Thyroid gland (tissue), 4 donors: ENCODE measurements around the gene UQCRC2. TPM values are rescaled to one million over a fixed set of nuclear protein-coding genes. Genes with fewer than 3 reads are reported as not detected.

Experiments used
- DNase-seq, 2 donors: peaks; one replicate each; pipeline ENCODE4 v3.0.0-alpha.2; 2019
- H3K27ac ChIP-seq, 3 donors: fragments of 200-600 bp; sonication (generic); 1 replicate in 2 of 3; 2 replicates in 1 of 3; pipeline ENCODE4 v1.5.1; 2016 to 2019; ENCODE audit warnings: mild to moderate bottlenecking in 1 of 3, moderate library complexity in 1 of 3
- H3K27me3 ChIP-seq: fragments of 200-600 bp; sonication (generic); one replicate; pipeline ENCODE4 v1.5.1; 2019
- H3K36me3 ChIP-seq, 2 donors: fragments of 200-600 bp; sonication (generic); one replicate each; pipeline ENCODE4 v1.5.1; 2016 to 2019
- H3K4me1 ChIP-seq, 2 donors: fragments of 200-600 bp; sonication (generic); one replicate each; pipeline ENCODE4 v1.5.1; 2017 to 2019
- H3K4me3 ChIP-seq, 3 donors: fragments of 200-600 bp; sonication (generic); replicated peaks in 1 of 3; 1 replicate in 2 of 3; 2 replicates in 1 of 3; pipeline ENCODE4 v1.5.1; 2016; ENCODE audit warnings: mild to moderate bottlenecking in 1 of 3
- H3K9me3 ChIP-seq: fragments of 200-600 bp; sonication (generic); one replicate; pipeline ENCODE4 v1.5.1; 2017
- CTCF ChIP-seq, 6 experiments: fragments of 200-600 bp in 3 of 6; fragments of 450-650 bp in 3 of 6; sonication (generic) in 3 of 6; IDR thresholded peaks; one replicate each; pipeline ENCODE4 v1.5.1; 2016 to 2019; ENCODE audit warnings: antibody characterized with exemption in 6 of 6, mild to moderate bottlenecking in 2 of 6, inconsistent platforms in 1 of 6, moderate library complexity in 1 of 6
- POLR2A ChIP-seq, 2 donors: fragments of 450-650 bp; IDR thresholded peaks; one replicate each; pipeline ENCODE4 v1.6.1; 2017; ENCODE audit warnings: antibody characterized with exemption in 2 of 2, mild to moderate bottlenecking in 2 of 2, moderate library complexity in 1 of 2
- WGBS, 2 donors: methylation state at CpG; one replicate each; pipeline ENCODE4 v1.1.5; 2017; 5-methylcytosine and 5-hydroxymethylcytosine counted together
- intact Hi-C: fragments of 100-400 bp; cut with DNase I; formaldehyde crosslinking; loops from one replicate; pipeline ENCODE4 v1.15.1; 2023
- total RNA-seq, 4 donors: library from RNA; depleted of rRNA; stranded (reverse); fragments of >200 nt; gene quantifications; one replicate each; pipeline ENCODE4 v1.2.3, GENCODE V29; 2016

The UQCRC2 gene
- total RNA-seq, 4 donors from 2014 or later: 168 to 333 (median 181) TPM

DNA sequence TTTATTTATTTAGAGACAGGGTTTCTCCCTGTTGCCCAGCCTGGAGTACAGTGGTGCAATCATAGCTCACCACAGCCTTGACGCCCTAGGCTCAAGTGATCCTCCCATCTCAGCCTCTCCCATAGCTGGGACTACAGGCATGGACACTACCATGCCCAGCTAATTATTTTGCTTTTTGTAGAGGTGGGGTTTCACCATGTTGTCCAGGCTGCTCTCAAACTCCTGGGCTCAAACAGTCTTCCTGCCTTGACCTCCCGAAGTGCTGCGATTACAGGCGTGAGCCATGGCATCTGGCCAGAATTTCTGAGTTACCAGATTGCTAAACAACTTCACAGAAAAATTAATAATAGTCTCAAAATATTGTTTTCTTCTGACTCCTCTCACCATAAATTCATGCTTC lies 76.5 kb downstream of the UQCRC2 start:
- Histone ChIP-seq H3K4me1 (peaks cover 14 to 20% of the 10 kb centered on the region in 2 donors), H3K9me3 (no peaks in the 10 kb centered on the region), H3K4me3 (no peak overlapping the region), H3K27ac (no peak overlapping the region), H3K36me3 (no peaks in the 10 kb centered on the region), H3K27me3 (no peaks in the 10 kb centered on the region)
- WGBS, 2 donors: 94 to 95% methylated on average over 4 of the region's 4 CpGs
- no peak for DNase-seq
- no peak for TF ChIP-seq POLR2A (IDR thresholded peaks at IDR 0.05)
- no peak for TF ChIP-seq CTCF (IDR thresholded peaks at IDR 0.05)
- intact Hi-C loops: no loop called here

GRCh38 chr16:22030087-22030812 lies 77.1 kb downstream of the UQCRC2 start:
- Histone ChIP-seq H3K4me1 (peaks cover 14 to 20% of the 10 kb centered on the region in 2 donors), H3K27me3 (no peaks in the 10 kb centered on the region), H3K4me3 (no peak overlapping the region), H3K27ac (no peak overlapping the region), H3K9me3 (no peaks in the 10 kb centered on the region), H3K36me3 (no peaks in the 10 kb centered on the region)
- 87 to 94% methylated on average over 6 of the region's 6 CpGs for WGBS, 2 donors
- intact Hi-C loops: no loop called here
- DNase-seq: no peak
- TF ChIP-seq POLR2A (IDR thresholded peaks at IDR 0.05) (no peak), CTCF (IDR thresholded peaks at IDR 0.05) (no peak)

- Histone ChIP-seq H3K36me3 (no peaks in the 10 kb centered on the region), H3K27me3 (no peaks in the 10 kb centered on the region), H3K9me3 (no peaks in the 10 kb centered on the region), H3K4me1 (peaks cover 14 to 18% of the 10 kb centered on the region in 2 donors), H3K4me3 (no peak overlapping the region), H3K27ac (no peak overlapping the region)
- intact Hi-C loops: no loop called here
- WGBS, 2 donors: 93 to 97% methylated on average over 2 of the region's 2 CpGs
- no peak for DNase-seq
- TF ChIP-seq CTCF (IDR thresholded peaks at IDR 0.05) (no peak), POLR2A (IDR thresholded peaks at IDR 0.05) (no peak)
Observed at GRCh38 chr16:22031483-22032083, 78.4 kb downstream of the UQCRC2 start.

Other genes with a start within 250 kb of the UQCRC2 start
- gene NPIPB4, start 95.6 kb upstream of the UQCRC2 start, total RNA-seq: 10 to 100 TPM; 23.8 to 85.4 (median 43.0) TPM
- not detected for gene PDZD9, start 47.8 kb downstream of the UQCRC2 start, total RNA-seq
- 10 to 100 TPM; 13.8 to 39.8 (median 28.1) TPM for gene MOSMO, start 54.8 kb downstream of the UQCRC2 start, total RNA-seq
- gene VWA3A, start 139.2 kb downstream of the UQCRC2 start, total RNA-seq: under 1 TPM in 1 of 4 donors, not detected in 3; 0.56 TPM
- not detected for gene SDR42E2, start 209.1 kb downstream of the UQCRC2 start, total RNA-seq